KMS-11 (cell line): ENCODE data around the gene SPEM1.

Source experiments
- H2AFZ ChIP-seq: fragments of 200-600 bp; sonication (generic); 2 replicates; pipeline ENCODE4 v1.6.1; 2016; ENCODE audit warnings: antibody characterized with exemption, mixed run types, low read depth
- H3K27ac ChIP-seq: fragments of 200-600 bp; sonication (generic); 2 replicates; pipeline ENCODE4 v1.6.1; 2016; ENCODE audit warnings: mild to moderate bottlenecking, mixed run types
- H3K27me3 ChIP-seq: fragments of 200-600 bp; sonication (generic); 2 replicates; pipeline ENCODE4 v1.6.1; 2017; ENCODE audit warnings: mild to moderate bottlenecking, low read depth, mixed run types, moderate library complexity; ENCODE audit not compliant: insufficient read depth
- H3K36me3 ChIP-seq: fragments of 200-600 bp; sonication (generic); 2 replicates; pipeline ENCODE4 v1.6.1; 2017; ENCODE audit warnings: mild to moderate bottlenecking, mixed run types; ENCODE audit not compliant: insufficient read depth
- H3K4me1 ChIP-seq: fragments of 200-600 bp; sonication (generic); 2 replicates; pipeline ENCODE4 v1.6.1; 2016; ENCODE audit warnings: mild to moderate bottlenecking, low read depth, mixed run types; ENCODE audit not compliant: poor library complexity, severe bottlenecking
- H3K4me2 ChIP-seq: fragments of 200-600 bp; sonication (generic); 2 replicates; pipeline ENCODE4 v1.7.0; 2016; ENCODE audit warnings: mild to moderate bottlenecking, mixed run types
- H3K4me3 ChIP-seq: fragments of 200-600 bp; sonication (generic); IDR thresholded peaks from 2 replicates; pipeline ENCODE4 v1.6.1; 2017; ENCODE audit warnings: low read depth, low read length, mixed read lengths; ENCODE audit not compliant: insufficient read depth
- H3K79me2 ChIP-seq: fragments of 200-600 bp; sonication (generic); 2 replicates; pipeline ENCODE4 v1.6.1; 2016; ENCODE audit warnings: low read depth, mixed run types; ENCODE audit not compliant: insufficient read depth
- H3K9ac ChIP-seq: fragments of 200-600 bp; sonication (generic); 2 replicates; pipeline ENCODE4 v1.6.1; 2016; ENCODE audit warnings: mild to moderate bottlenecking, mixed run types
- H4K20me1 ChIP-seq: fragments of 200-600 bp; sonication (generic); 2 replicates; pipeline ENCODE4 v1.6.1; 2016; ENCODE audit warnings: mild to moderate bottlenecking, mixed run types; ENCODE audit not compliant: insufficient read depth
- CTCF ChIP-seq: fragments of 200-600 bp; sonication (generic); conservative IDR thresholded peaks from 2 replicates; pipeline ENCODE4 v1.6.1; 2017; ENCODE audit warnings: low read depth, mild to moderate bottlenecking, antibody characterized with exemption, low read length, moderate library complexity, mixed read lengths

SPEM1 gene

DNA sequence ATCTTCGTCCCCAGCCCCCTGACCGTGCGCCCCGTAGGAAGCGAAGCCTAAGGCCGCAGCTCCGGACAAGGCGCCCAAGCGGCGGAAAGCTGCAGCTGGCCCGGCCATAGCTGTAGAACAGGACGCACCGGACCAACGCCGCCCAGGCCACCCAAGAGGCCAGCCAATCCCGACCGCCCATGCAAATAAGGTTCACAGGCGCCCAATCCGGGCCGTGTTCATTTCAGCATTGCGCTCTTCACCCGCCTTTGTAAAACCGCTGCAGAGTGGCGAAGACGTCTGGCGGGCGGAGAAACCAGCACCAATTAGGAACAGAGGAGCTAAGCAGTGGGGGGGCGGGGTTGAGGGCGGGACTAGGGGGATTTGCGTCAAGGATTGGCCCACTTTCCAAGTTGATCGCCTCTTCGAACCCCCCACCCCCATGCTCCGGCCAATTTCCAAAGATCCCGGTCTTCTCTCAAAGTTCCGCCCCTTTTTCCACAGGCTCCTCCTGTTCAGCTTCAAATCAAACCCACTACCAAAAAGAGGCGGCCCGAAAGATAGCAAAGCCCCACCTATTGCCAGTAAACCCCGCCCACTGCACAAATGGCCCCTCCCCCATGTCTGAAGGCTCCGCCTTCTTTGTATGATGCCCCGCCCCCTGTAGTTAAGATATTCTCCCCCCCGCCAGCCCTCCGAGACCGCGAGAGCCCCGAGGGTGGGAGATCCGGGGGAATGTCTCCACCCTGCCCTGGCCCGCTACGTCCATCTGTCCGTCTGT, 16.0 kb upstream of the SPEM1 start, which contains the start of gene TMEM256:
Gene TMEM256, minus strand, starts transcription at position 121 of the 760 bp plus-strand sequence. Its CDS starts 13 bp downstream, at position 108.
- no peaks in the 10 kb centered on the region for H3K27me3 ChIP-seq
- H3K9ac ChIP-seq, result no peak within 1 kb of the TSS
- no peak within 1 kb of the TSS for H3K4me3 ChIP-seq
- H2AFZ ChIP-seq, result no peak within 1 kb of the TSS
- H3K36me3 ChIP-seq, result no peaks in the 10 kb centered on the region
- H4K20me1 ChIP-seq, result no peaks in the 10 kb centered on the region
- no peaks in the 10 kb centered on the region for H3K4me1 ChIP-seq
- no peak for TF ChIP-seq CTCF
- no peak within 1 kb of the TSS for H3K27ac ChIP-seq
- H3K4me2 ChIP-seq, result no peak within 1 kb of the TSS
- no peaks in the 10 kb centered on the region for H3K79me2 ChIP-seq

- Histone ChIP-seq H3K27ac (no peak overlapping the region), H3K36me3 (no peaks in the 10 kb centered on the region), H2AFZ (no peak overlapping the region), H3K79me2 (no peaks in the 10 kb centered on the region), H3K4me1 (no peaks in the 10 kb centered on the region), H4K20me1 (no peaks in the 10 kb centered on the region), H3K4me2 (no peak overlapping the region), H3K4me3 (no peak overlapping the region), H3K9ac (no peak overlapping the region), H3K27me3 (no peaks in the 10 kb centered on the region)
- no peak for TF ChIP-seq CTCF
Observed at GRCh38 chr17:7404737-7405349, 15.3 kb upstream of the SPEM1 start.

GRCh38 chr17:7405350-7406234, 14.5 kb upstream of the SPEM1 start:
- H3K9ac ChIP-seq, result no peak overlapping the region
- no peak overlapping the region for H3K4me3 ChIP-seq
- no peak for TF ChIP-seq CTCF
- H3K36me3 ChIP-seq, result no peaks in the 10 kb centered on the region
- no peak overlapping the region for H3K27ac ChIP-seq
- no peak overlapping the region for H2AFZ ChIP-seq
- no peaks in the 10 kb centered on the region for H3K79me2 ChIP-seq
- no peaks in the 10 kb centered on the region for H4K20me1 ChIP-seq
- no peaks in the 10 kb centered on the region for H3K27me3 ChIP-seq
- H3K4me1 ChIP-seq, result no peaks in the 10 kb centered on the region
- no peak overlapping the region for H3K4me2 ChIP-seq

DNA sequence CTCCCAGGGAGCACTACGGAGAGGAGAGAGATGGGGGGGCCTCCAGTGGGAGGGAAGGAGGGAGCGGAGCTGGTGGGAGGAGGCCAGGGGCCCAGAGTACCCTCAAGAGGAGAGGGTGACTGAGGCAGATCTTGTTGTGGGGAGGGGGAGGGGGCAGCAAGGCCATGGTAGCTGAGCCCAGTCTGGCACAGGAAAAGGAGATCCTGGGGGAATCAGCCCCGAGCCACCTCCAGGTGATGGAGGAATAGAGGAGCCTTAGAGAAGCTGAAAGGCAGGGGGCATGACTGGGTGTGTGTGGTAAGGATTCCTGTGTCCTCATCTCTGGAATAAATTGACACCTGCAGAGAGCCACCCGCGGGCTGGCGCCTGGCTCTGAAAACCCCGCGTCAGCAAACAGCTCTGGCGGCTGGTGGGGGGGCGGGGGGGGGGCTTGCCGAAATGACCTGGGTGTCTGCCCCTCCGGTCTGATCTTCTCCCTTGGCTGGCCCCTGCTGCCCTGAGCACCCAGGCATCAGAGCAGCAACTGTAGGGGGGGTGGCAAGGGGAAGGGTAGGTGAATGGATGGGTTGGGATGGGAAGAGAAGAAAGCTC, 13.8 kb upstream of the SPEM1 start:
- Histone ChIP-seq H3K27ac (no peak overlapping the region), H3K79me2 (no peaks in the 10 kb centered on the region), H3K9ac (no peak overlapping the region), H3K27me3 (no peaks in the 10 kb centered on the region), H3K36me3 (no peaks in the 10 kb centered on the region), H3K4me2 (no peak overlapping the region), H3K4me1 (no peaks in the 10 kb centered on the region), H2AFZ (no peak overlapping the region), H3K4me3 (no peak overlapping the region), H4K20me1 (no peaks in the 10 kb centered on the region)
- no peak for TF ChIP-seq CTCF
